SH-SY5Y (cell line): ENCODE results near the gene LITAFD.

Source experiments
- GATA2 ChIP-seq: IDR thresholded peaks from 2 replicates; pipeline ENCODE4 v1.6.1; 2011; ENCODE audit warnings: mild to moderate bottlenecking, low read depth, low read length
- GATA3 ChIP-seq: IDR thresholded peaks from 2 replicates; pipeline ENCODE4 v1.6.1; 2011; ENCODE audit warnings: low read depth, mild to moderate bottlenecking, low read length, moderate library complexity

Gene LITAFD

DNA sequence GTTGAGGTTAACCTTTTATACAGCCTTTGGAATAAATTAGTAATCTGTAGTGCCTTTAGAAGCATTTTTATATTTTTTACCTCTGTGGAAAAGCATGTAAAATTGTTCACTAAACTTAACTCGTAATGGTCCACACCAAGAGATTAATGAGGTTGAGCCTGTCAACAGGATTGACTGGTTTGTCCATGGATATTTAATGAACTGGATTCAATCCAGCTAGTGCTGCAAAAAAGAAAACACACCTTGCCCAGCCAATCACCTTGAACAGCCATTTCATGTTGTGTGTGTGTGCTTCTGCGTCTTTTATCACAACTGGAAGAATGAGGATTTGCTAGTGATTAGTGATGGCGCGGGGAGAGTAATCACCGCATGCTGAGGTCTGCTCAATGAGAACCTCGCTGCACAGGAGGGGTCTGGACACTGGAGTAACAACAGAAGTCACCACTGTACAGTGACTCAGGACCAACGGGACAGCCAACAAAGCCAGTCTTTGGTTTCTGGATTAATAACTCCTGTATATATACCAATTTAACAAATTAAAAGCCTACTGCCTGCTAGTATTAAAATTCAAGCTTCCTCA lies 33.7 kb downstream of the LITAFD start:
- TF ChIP-seq GATA3 (no peak), GATA2 (no peak)

DNA sequence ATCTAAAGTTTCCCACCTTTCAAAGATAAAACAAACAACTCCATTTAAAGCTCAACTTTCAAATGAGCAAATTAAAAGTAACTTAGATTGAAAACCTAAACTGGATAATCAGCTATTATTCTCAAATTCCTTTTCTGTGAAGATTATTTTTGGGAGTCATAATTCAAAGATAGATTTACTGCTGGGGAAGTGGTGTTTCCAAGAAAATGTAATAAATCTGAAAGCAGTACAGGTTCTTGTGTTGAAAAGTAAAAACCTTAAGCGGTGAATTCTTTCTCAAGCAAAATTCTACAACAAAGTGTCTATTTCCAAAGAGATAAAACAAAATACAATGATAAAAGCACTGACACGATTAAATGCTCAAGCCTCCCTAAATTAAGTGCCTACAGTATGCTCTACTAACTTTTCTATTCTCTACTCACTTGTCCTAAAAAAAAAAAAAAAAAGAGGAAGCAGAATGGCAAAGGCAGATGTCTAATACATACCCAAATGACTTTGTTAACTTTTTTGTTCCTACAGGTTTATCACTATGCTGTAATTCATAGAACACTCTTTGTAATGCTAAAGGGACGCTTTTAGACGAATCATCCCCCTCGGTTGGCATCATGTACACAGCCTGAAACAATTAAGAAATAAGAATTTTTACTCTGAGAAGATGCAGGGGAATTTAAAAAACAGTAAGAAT lies 34.5 kb downstream of the LITAFD start:
- no peak for TF ChIP-seq GATA3
- TF ChIP-seq GATA2, result no peak

DNA sequence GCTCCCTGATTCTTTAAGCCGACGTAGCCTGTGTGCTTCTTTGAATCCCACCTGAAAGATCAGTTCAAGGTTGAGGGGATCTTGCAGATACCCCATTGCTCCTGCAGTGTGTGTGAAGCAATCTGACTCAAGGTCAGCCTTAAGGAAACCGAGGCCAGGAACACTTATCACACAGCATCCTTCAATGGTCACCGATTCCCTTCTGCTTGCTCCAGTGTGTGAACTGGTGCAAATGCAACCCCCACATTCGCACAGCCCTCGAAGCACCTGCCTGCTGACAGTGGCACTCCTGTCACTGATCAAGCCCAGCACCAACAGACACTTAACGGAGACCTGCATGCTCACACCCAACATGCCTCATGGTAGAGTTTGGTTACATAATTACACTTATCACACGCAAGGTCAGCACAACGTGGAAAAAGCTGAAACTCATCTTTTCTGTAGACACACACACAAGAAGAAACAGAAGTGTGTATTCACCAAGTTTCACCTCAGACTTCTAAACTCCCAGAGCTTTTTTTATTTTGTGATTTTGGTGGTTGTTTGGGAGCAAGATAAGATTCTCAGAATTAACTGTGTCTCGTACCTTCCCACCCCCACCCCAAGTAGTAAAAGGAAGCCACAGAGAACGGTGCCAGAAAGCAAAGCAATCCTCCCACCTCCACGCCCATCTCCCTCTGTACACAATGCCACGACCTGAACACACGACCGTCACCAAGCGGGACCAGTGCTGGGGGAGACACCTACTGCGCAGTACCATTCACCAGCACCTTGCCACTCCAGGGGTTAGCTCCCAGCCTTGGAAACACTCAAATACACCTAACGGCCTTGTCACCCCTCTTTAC lies 37.2 kb downstream of the LITAFD start:
- TF ChIP-seq GATA2 (no peak), GATA3 (no peak)

DNA sequence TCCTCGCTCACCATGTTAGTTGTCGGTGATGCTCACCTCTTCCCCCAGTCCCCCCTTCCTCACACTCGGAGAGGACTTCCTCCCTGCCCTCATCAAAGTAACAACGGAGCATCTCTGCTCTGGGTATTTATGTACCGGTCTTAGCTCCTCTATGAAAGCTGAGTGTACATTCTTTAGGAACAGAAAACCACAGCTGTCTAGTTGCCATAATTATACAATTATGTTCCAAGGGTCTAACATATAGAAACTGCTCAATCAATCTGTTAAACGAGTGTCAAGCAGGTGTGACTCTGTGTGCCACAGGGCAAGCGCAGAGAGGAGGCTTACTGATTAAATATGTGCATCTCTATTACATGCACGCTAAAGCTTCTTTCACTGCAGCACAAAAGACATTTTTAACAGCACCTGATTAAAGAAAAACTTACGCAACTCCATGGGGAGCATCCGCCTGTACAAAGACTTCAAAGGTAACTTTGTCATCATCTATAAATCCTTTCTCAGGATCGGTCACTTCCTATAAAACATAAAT lies 37.8 kb downstream of the LITAFD start:
- TF ChIP-seq GATA3, result no peak
- no peak for TF ChIP-seq GATA2

DNA sequence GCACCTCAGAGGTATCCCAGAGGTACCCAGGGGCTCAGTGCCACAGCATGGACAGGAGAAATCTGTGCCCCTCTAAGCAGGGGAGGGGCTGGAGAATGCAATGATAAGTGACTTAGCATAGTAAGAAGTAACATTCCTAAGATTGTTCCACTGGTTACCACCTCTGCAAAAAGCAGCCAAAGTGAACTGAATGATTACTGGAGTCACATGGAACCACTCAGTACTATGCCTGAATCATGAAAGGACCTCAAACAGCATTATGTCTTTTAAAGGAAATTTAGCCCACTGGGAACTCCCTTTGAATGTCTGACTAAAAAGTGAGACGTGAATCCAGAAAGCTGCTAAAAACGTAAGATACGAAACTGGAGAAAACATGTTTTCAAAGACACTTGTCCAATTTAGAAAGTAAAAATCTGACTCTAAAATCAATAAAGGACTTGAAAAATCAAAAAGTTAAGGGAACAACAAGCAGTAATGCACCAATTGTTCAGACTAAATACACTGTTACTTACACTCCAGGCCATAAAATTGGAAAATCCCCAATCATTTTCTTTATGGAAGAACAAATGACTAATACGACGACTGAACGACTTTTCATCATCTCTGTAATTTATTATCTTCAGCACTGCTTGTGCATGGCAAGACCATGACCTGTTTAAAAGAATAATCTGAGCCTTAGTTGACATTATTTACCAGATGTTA lies 38.6 kb downstream of the LITAFD start:
- TF ChIP-seq GATA2, result no peak
- TF ChIP-seq GATA3, result no peak

DNA sequence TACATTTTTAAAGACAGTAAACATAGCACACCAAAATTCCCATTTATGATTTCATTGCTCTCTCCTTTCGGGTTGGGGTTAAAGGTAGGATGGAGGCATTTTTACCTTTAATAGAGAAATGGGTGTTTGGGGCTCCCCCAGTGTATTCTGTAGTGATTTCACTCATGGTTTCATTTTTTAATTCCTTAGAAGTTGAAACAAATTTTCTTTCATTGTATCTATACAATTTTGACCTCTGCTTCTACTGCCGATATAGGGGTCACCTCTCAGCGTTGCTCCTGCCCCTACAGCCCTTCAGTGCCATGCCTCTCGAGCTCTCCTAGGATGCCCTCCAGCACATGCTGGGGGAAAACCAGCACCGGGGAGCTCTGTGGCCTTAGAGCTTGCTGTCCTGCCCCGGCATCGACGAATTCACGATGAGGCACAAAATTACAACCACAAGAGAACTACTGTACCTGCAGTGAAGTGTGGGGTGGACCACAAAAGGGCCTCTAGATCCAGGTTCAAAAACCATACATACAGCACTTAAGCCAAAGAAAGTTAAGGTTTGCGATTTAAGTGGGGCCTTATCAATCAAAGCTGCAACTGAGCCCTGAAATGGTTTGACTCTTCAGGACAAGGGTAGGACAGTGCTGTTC lies 39.3 kb downstream of the LITAFD start:
- TF ChIP-seq GATA2, result no peak
- TF ChIP-seq GATA3, result no peak

DNA sequence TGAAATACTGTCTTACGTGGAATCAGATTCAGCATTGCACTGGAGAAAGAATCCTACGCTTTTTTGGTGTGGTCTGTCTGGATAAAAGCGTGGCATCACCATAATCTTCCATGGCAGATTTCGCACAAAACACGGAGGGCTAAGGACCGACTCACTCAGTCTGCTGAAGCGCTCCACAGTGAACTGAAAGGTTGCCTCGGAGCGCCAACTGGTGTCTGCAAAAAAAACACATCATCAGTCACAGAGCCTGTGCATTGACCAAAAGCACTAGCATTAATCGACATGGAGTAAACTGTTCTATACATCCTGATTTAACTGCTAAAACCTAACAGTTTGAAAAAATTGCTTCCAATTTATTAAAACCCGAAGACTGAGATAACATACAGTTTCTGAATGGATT lies 41.0 kb downstream of the LITAFD start:
- TF ChIP-seq GATA2 (no peak), GATA3 (no peak)

DNA sequence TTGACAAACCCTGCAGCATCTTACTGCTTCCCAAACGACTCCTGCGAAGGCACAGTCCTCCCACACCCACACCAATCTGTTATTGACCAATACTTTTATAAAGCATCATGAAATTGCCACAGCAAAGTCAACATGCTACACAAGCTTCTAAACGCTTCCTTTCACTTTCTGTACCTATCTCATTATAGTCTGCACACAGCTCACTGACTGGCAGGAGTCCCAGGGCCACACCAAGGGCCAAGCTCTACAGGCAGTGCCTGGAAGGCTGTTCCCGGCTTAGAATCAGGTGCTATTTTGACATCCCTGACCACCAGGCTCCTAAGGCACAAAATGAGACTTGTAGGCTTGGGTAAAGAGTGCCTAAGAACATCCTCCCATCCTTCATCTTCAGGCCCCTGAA lies 42.1 kb downstream of the LITAFD start:
- no peak for TF ChIP-seq GATA2
- TF ChIP-seq GATA3, result no peak

DNA sequence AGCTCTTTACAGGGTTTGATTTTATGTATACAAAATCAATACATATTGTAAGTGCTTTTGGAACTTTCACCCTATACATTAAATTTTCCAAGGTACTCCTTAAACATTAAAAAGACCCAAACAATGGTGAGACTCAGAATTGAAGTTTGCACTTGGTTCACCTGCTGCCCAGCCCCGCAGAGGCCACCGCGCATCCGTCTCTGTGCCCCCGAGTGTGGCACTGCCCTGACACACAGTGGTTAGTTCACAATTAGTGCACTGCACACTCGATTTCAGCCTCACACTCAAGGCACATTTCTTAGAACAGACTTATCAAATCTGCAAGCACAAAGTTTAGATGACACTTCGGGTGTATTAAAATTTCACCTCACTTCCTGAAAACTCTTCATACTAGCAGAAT lies 43.3 kb downstream of the LITAFD start:
- TF ChIP-seq GATA2 (no peak), GATA3 (no peak)

DNA sequence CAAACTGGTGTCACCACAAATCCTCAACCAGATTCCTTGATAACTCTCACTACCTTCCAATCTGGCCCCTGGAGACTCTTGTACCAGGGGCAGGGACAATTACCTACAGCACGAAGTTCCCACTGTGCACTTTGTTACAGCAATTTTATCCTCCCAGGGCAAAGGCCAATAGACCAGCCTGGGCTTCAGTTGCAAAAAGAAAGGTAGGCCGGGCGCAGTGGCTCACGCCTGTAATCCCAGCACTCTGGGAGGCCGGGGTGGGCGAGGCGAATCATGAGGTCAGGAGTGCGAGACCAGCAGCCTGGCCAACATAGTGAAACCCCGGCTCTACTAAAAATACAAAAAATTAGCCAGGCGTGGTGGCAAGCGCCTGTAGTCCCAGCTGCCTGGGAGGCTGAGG lies 44.7 kb downstream of the LITAFD start:
- TF ChIP-seq GATA3 (no peak), GATA2 (no peak)

DNA sequence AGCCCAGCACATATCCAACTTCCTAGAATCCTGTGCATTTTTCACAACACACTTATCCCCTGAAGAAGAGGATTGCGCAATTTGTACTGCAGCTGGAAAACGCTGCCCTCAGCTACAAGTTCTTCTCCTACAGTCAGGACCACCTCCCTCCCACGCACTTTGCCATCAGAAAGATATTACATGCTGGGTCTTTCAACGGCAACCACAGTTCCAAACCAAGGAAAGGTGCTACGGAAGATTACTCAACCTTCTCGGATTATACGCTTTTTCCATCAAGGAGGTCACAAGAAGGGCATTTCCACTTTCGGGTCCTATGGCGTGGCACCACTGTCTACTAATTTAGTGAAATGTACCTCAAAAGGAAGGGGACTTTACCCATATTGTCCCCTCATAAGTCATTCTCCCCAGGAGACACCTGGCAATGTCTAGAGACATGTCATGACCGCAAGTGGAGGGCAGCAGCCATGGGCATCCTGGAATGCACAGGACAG lies 46.4 kb downstream of the LITAFD start:
- TF ChIP-seq GATA2, result no peak

DNA sequence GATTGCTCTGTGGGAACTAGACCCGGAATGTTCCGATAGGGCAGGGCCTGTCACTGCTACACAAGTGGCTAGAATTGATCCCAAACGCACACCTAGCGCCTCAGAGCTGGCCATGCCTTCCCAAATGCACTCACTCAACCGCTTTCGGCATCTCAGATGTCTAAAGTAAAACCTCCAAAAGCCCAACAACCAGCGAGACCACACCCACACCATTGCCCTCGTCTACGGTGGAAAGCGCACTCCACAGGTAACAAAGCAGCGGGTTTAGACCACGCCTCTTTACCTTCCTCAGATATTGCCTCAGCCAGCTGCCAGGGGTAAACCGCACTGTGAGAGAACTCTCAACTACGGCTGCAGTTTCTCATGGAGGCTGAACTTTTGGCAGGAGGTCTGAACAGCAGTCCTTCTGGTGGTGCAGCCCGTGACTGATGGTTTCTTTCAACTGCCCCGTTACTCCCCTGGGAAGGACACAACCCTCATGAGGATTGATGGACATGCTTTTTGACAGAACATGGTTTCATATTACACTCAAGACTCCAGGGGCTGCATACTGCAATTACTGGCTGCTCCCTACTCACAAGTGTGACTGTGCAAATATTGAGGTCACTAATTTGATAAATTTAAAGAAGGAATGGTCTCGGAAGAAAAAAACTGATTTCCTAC lies 47.1 kb downstream of the LITAFD start:
- TF ChIP-seq GATA3, result no peak
- no peak for TF ChIP-seq GATA2

DNA sequence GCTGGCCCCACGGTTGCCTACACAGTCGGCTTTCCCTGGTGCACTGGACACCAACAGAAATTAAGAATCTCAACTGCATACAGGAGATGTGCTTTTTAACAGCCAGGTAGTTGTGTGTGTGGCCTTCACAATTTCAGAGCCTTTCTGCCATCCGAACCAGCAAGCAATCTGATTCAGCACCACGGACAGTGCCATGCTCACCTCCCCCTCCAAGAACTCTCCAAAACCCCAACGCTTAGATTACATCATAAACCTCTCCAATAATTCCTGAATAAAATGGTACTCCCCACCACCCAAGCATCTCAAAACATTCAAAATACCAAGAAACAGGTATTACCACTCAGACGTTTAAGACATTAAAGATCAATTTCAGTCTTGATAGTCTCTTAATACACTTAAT lies 49.7 kb downstream of the LITAFD start:
- TF ChIP-seq GATA3, result no peak
- TF ChIP-seq GATA2, result no peak
